ENCODE results near the gene GPR183. TPM values are rescaled to one million over a fixed set of nuclear protein-coding genes. Genes with fewer than 3 reads are reported as not detected.

Gene GPR183
- polyA plus RNA-seq, 4 donors: 2.5 to 8.2 (median 2.7) TPM

DNA sequence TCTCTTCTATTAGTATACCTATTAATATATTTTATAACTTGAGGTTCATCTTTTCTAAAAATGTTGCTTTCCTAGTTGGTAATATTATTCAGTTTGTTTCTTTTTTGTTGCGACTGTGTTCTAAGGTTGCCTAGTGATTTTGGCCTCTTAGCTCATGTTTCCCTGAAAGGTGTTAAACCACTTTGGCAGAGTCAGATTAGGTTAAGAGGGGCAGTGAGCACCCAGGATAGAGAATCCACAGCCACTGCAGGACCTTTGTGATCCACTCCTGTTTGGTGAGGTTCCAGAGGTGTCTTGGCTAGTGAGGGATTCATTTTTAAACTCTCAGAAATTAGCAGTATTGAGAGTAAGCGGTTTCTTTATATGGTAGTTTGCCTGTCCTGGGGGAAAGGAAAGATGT lies 34.1 kb downstream of the GPR183 start:
- DNase-seq (ENCODE audit: low read depth in 4 of 4, low spot score in 3 of 4): no peak

- no peak for DNase-seq (ENCODE audit: low read depth in 4 of 4, low spot score in 3 of 4)
Measured at GRCh38 chr13:99272481-99272880, 34.7 kb downstream of the GPR183 start.

- DNase-seq (ENCODE audit: low read depth in 4 of 4, low spot score in 3 of 4): no peak
Measured at GRCh38 chr13:99271249-99271648, 36.0 kb downstream of the GPR183 start.

DNA sequence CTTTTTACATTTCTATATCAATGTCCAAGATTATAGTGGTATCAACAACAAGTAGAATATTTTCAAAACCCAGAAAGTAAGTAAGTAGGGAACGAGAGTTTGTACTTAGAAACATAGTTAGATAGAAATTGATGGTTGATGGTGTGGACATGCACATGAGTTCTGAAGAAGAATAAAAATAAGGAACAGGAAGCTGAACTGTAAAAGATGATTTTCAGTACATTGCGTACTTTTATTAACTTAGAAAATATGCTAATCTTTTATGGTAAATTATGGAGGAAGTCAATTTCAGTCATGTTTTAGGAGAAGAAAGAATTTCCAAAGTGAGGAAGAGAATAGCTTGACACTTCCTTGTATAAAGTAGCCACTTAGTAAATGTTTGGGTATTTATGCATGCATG lies 36.7 kb downstream of the GPR183 start:
- DNase-seq (ENCODE audit: low read depth in 4 of 4, low spot score in 3 of 4): no peak

GRCh38 chr13:99269627-99270241 lies 37.5 kb downstream of the GPR183 start:
- peak in 1 of 4 donors; percentile 21 for DNase-seq (ENCODE audit: low read depth in 4 of 4, low spot score in 3 of 4)

DNA sequence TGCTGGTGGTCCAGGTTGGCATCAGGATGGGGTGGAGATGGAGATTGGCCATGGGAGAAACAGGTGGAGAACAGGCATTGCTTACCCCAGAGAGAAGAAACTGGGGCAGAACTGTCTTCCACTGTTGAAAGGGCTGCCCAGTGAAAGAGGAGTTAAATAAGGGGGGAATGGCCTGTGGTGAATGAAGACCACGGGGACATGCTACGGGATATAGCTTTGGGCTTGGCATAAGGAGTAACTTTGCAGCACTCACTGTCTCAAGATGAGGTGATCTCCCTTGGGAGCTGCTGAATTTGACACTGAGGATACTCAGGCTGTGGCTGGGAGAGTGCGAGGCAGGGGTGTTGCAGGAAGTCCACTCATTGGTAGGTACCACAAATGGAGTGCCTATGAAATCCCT lies 38.4 kb downstream of the GPR183 start:
- DNase-seq (ENCODE audit: low read depth in 4 of 4, low spot score in 3 of 4): no peak

DNA sequence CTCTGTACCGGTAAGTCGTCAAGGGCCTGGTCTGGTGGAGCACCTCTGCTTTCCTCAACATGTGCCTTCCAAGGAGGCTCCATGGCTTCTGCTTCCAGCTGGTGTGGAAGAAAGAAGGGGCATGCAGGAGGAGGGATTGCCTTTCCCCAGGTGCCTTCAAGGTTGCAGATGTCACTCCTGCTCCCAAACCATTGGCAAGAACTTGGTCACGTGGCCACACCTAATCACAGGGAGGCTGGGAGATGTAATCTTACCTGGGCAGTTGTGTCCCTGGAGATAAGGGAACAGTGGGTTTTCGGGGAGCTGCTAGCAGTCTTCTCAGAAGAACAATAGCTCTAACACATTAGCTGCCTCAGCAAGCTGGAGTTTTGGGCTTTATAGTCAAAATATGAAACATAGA lies 39.3 kb downstream of the GPR183 start:
- DNase-seq (ENCODE audit: low read depth in 4 of 4, low spot score in 3 of 4): no peak

DNA sequence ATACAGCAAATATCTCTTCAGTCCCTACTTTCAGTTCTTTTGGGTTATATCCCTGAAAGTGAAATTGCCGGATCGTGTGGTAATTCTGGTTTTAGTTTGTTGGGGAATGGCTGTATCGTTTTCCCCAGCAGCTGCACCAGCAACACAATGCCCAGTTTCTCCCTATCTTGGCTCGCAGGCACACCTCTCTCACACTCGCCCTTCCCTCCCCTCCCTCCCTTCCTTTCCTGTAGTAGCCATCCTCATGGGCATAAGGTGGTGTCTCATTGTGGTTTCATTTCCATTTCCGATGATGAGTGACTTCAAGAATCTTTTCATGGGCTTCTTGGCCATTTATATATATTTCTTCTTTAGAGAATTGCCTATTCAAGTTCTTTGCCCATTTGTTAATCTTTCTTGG lies 40.4 kb downstream of the GPR183 start:
- no peak for DNase-seq (ENCODE audit: low read depth in 4 of 4, low spot score in 3 of 4)

GRCh38 chr13:99265821-99266426 lies 41.3 kb downstream of the GPR183 start:
- DNase-seq (ENCODE audit: low read depth in 4 of 4, low spot score in 3 of 4): no peak

DNA sequence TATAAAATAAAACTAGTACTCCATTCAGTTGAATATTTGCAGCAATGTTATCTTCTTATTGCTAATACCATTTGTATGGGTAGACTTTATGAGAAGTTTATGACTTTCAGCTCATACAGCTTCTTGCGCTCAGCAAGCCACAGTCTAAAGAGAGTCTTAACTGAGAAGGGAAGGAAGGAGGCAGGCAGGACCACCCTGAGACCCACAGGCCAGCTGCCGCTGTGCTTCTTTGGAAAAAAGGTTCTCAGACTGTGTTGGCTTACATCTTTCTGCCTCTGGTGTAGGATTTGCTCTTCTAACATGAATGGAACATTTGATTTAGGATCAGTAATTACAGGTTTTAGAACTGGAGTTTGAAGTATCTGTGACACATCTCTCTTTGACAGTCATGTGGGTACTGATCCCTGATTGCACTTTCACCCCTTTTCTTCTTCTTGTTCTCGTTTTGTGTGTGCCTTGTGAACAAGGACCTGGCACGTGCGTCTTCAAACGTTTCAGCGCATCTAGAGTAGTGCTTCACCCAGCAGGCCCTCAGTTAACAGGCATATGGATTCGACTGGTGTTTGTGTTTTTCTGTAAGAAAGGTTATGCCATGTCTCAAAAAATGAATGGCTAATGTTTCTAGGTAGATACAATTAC lies 41.9 kb downstream of the GPR183 start:
- no peak for DNase-seq (ENCODE audit: low read depth in 4 of 4, low spot score in 3 of 4)

- no peak for DNase-seq (ENCODE audit: low read depth in 4 of 4, low spot score in 3 of 4)
Measured at GRCh38 chr13:99264051-99264450, 43.1 kb downstream of the GPR183 start.

DNA sequence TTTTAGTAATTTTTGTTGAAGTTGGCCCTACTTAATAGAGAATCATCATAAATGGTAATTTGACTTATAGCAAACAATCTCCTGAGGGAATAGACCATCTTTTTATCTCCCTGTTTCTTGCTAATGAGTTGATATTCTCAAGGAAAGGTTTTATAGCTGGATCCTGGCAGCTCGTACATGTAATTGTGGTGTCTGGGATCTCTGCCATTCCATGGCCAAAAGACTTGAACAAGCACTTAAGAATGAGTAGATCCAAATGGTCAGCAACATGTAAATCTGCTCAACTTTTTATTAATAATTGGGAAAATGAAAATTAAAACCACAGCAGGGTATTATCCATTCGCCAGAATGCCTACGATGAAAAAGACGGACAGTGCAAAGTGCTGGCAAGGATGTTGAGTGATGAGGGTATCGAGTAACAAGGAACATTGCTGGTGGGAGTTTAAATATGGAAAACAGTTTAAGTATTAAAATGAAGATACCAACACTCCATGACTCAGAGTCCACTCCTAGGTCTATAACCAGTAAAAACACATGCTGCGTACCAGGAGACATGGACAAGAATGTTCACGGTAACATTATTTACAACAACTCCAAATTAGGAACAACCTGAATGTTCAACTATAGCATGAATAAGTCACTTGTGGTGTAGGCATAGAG lies 43.9 kb downstream of the GPR183 start:
- peak in 1 of 4 donors; percentile 19 for DNase-seq (ENCODE audit: low read depth in 4 of 4, low spot score in 3 of 4)

DNA sequence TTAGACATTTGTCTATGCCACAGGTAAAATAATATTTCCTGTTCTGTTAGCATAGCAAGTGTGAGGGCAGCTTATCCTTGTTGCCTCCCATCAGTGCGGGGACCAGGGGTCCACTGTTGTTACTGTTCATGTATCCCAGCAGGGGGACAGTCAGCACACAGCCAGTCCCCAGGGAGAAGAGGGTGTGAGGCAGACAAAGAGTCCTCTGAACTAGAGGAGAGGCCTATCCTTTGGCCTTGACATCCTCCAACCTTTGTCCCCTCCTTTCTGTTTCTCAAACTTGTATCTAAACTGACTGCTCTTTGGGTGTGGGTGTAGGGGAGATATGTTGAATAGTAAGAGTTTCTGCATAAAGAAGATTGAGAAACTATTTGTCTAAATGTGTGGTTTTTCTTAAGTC lies 46.1 kb downstream of the GPR183 start:
- no peak for DNase-seq (ENCODE audit: low read depth in 4 of 4, low spot score in 3 of 4)

DNA sequence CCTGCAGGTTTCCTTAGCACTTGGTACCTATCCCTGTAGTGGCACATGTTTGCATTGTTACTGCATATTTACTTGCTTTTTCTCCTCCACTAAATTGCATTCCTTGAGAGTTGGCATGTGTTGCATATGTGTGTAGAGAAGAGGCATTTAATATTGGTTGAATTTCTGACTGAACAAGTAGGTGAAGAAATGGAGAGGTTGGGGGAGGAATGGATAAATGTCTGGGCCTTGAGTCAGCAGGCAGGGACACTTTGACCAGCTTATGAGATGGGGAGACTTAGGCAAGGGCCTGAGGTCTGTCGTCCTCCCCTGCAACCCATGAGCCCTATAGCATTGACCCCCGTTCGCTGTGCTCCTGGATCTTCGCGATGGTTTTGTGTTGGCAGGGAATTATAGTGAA lies 47.0 kb downstream of the GPR183 start:
- no peak for DNase-seq (ENCODE audit: low read depth in 4 of 4, low spot score in 3 of 4)

DNA sequence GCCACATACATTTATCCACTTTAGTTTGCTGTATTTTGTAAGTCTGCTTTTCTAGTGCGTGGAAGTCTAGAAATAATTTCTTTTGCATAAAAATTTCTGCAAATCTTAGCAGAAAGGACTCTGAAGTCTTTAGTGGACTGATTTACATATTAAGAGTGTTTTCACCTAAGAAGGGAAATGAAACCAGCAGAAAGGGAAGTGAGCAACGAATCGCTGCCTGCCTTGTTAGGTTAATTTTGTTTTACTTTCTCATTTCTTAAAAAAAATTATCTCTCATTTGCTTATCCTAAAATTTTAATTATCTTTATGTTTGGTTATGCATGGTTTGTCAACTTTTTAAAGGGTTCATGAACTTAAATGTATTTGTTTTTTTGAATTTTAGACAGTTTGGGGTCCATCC lies 48.3 kb downstream of the GPR183 start:
- DNase-seq (ENCODE audit: low read depth in 4 of 4, low spot score in 3 of 4): no peak

DNA sequence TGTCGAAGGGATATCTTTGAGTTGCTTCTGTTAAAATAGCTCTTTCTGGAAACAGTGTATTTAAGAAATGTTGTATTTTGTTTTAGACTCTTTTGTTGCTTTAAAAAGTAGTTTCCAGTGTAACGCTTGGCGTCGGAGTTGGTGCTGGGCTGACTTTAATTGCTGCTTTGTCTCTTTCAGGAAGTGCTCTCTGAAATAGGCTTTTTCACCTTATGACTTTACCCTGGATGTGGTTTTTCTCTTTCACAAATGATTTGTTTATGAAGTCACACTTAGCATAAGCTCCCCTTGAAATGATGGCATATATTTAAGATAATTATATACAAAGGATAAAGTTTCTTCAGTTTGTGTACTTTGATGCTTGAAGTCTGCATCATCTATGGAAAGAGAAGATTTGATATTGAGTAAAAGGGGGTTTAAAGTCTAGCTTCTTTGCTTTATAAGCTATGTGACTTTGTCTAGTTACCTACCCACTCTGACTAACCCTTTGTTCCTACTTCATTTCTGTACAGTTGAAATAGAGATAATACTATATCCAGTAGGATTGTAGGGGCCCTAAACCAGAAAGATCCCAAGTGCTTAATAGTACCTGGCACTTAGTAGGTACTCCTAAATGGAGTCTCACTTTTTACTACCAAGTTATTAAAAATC lies 48.9 kb downstream of the GPR183 start, which contains the start of gene GPR18:
TSS of gene GPR18 (minus strand) at position 170 of the 651 bp plus-strand sequence. CDS start 2,507 bp downstream, outside the sequence.
- no peak for DNase-seq (ENCODE audit: low read depth in 4 of 4, low spot score in 3 of 4)

DNA sequence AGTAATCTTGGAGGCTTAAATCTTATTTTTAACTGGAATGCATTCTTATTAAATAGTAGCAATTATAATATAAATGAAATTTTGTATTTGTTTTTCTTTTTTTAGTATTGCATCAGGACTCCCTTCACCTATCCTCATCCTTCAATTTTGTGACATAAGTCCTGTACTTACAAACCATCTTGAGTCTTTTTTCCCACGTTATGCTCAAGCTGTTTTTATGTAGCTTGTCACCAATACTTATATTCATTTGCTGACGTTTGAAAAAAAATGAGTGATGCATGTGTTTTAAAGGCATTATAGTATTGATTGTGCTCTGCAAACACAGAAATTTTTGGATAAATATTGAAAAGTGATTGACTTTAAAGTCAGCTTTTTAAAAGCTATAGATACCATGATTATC lies 49.9 kb downstream of the GPR183 start:
- no peak for DNase-seq (ENCODE audit: low read depth in 4 of 4, low spot score in 3 of 4)

- DNase-seq (ENCODE audit: low read depth in 4 of 4, low spot score in 3 of 4): no peak
Measured at GRCh38 chr13:99256709-99257108, 50.5 kb downstream of the GPR183 start.

DNA sequence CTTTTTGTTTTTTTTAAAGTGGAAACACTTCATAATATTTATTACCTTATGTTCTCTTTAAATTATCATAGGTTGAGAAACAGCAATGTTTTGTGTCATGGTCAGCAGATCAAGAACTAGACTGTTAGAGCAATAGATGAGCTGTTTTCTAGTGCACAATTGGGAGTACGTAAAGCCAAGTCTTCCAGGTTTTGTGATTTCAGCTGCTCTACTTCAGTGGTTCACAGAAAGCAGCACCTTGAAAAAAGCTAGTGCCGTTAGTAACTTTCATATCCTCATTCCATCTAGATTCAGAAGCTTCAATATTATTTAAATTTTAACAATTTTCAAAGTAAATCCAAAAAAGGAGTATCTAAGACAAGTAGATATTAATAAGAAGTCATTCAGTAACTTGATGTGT lies 50.9 kb downstream of the GPR183 start:
- DNase-seq (ENCODE audit: low read depth in 4 of 4, low spot score in 3 of 4): no peak

DNA sequence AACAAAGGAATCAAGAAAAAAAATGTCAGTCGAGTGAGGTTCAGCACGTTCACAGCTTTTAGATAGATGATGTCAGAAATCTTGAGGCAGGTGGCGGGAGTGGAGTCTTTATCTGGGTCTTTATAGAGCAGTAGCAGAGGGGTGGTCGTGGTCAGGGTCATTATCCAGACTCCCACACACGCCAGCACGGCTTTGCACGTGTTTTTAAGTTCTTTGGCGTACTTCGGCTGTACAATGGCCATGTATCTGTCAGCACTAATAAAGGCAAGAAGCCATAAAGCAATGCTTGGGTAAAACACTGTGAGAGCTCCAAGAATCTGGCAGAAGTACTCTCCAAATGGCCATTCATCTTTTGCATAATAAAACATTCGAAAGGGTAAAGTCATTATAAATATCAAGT lies 51.9 kb downstream of the GPR183 start:
- DNase-seq (ENCODE audit: low read depth in 4 of 4, low spot score in 3 of 4): no peak

- no peak for DNase-seq (ENCODE audit: low read depth in 4 of 4, low spot score in 3 of 4)
Measured at GRCh38 chr13:99254830-99255229, 52.4 kb downstream of the GPR183 start.
